Spleen (tissue), 7 donors: ENCODE data around the gene OR10G7.

Experiments
- CTCF ChIP-seq, 11 experiments: fragments of 200-600 bp in 7 of 11; fragments of 450-650 bp in 4 of 11; sonication (generic) in 4 of 11; IDR thresholded peaks in 8 of 11; conservative IDR thresholded peaks in 3 of 11; 1 replicate in 7 of 11; 2 replicates in 4 of 11; pipeline versions ENCODE4 v1.4.0 to v1.8.0; 2016 to 2021; ENCODE audit warnings: antibody characterized with exemption in 11 of 11, inconsistent platforms in 4 of 11, mild to moderate bottlenecking in 1 of 11
- POLR2A ChIP-seq, 3 donors: fragments of 450-650 bp; IDR thresholded peaks; one replicate each; pipeline ENCODE4 v1.5.1; 2017; ENCODE audit warnings: antibody characterized with exemption in 3 of 3, mild to moderate bottlenecking in 1 of 3
- POLR2AphosphoS5 ChIP-seq, 3 donors: sonication (generic); formaldehyde crosslinking; IDR thresholded peaks; one replicate each; pipeline ENCODE4 v1.5.1; 2017; ENCODE audit warnings: antibody characterized with exemption in 3 of 3
- donor health status: DM: no; HTN: no; CAD: no; lungs with moderate emphysema.
- donor health status: DM: no; HTN: no; CAD: no.
- donor health status: DM: no; HTN: no; CAD: no.

- TF ChIP-seq CTCF (IDR thresholded peaks at IDR 0.05 in 8 of 11, conservative IDR thresholded peaks at IDR 0.05 in 3 of 11) (no peak), POLR2AphosphoS5 (IDR thresholded peaks at IDR 0.05) (no peak), POLR2A (IDR thresholded peaks at IDR 0.05) (no peak)
Observed at GRCh38 chr11:124075492-124075840, 34.3 kb upstream of the OR10G7 start.
